H9 (cell line): Measurements from ENCODE around the gene RPS29. TPM values are rescaled to one million over a fixed set of nuclear protein-coding genes. Genes with fewer than 3 reads are reported as not detected.
A peak's percentile ranks its signal among the peaks of the same experiment; 100 is the strongest.
"Not testable (repeated sequence)": the region's sequence is repeated elsewhere in the genome, so short reads cannot be mapped to it uniquely, and the experiment has no call there.

Source experiments
- DNase-seq: peaks from one replicate; pipeline ENCODE4 v3.0.0-alpha.2; 2017
- H2AFZ ChIP-seq: one replicate; pipeline ENCODE4 v1.6.1; 2013; ENCODE audit warnings: mild to moderate bottlenecking, low read length, control low read depth, moderate library complexity
- H2AK5ac ChIP-seq: 2 replicates; pipeline ENCODE4 v1.6.1; 2013; ENCODE audit warnings: low read length, control low read depth, mixed read lengths; ENCODE audit not compliant: insufficient read length
- H2BK120ac ChIP-seq: one replicate; pipeline ENCODE4 v1.6.1; 2013; ENCODE audit warnings: low read depth, mild to moderate bottlenecking, low read length, control low read depth, inconsistent platforms; ENCODE audit not compliant: poor library complexity, severe bottlenecking
- H2BK12ac ChIP-seq: 2 replicates; pipeline ENCODE4 v1.6.1; 2013; ENCODE audit warnings: low read length, control low read depth, mixed read lengths, low read depth; ENCODE audit not compliant: insufficient read length
- H2BK15ac ChIP-seq: 2 replicates; pipeline ENCODE4 v1.6.1; 2013; ENCODE audit warnings: low read depth, low read length, control low read depth
- H2BK20ac ChIP-seq: one replicate; pipeline ENCODE4 v1.6.1; 2013; ENCODE audit warnings: low read depth, mild to moderate bottlenecking, low read length, control low read depth, inconsistent platforms; ENCODE audit not compliant: poor library complexity, severe bottlenecking
- H2BK5ac ChIP-seq: 2 replicates; pipeline ENCODE4 v1.6.1; 2013; ENCODE audit warnings: low read length, control low read depth, mixed read lengths; ENCODE audit not compliant: insufficient read length
- H3K14ac ChIP-seq: 2 replicates; pipeline ENCODE4 v1.6.1; 2013; ENCODE audit warnings: low read length, control low read depth; ENCODE audit not compliant: insufficient read depth
- H3K18ac ChIP-seq: 2 replicates; pipeline ENCODE4 v1.6.1; 2013; ENCODE audit warnings: low read depth, mild to moderate bottlenecking, mixed read lengths, low read length, control low read depth; ENCODE audit not compliant: insufficient read length
- H3K23ac ChIP-seq: 2 replicates; pipeline ENCODE4 v1.6.1; 2013; ENCODE audit warnings: low read length, control low read depth, mixed read lengths, low read depth; ENCODE audit not compliant: insufficient read length
- H3K23me2 ChIP-seq: 2 replicates; pipeline ENCODE4 v1.6.1; 2013; ENCODE audit warnings: low read depth, mild to moderate bottlenecking, mixed read lengths, low read length, control low read depth; ENCODE audit not compliant: insufficient read length, poor library complexity, severe bottlenecking
- H3K27ac ChIP-seq: 2 replicates; pipeline ENCODE4 v1.5.1; 2013; ENCODE audit warnings: low read length, control low read depth, mixed read lengths, low read depth; ENCODE audit not compliant: insufficient read length
- H3K27me3 ChIP-seq: 2 replicates; pipeline ENCODE4 v1.6.1; 2013; ENCODE audit warnings: low read length, control low read depth, inconsistent platforms; ENCODE audit not compliant: insufficient read depth
- H3K4ac ChIP-seq: 2 replicates; pipeline ENCODE4 v1.6.1; 2013; ENCODE audit warnings: low read depth, mild to moderate bottlenecking, control low read depth, inconsistent platforms, low read length, moderate library complexity
- H3K4me1 ChIP-seq: 2 replicates; pipeline ENCODE4 v1.6.1; 2013; ENCODE audit warnings: low read length, control low read depth, inconsistent platforms; ENCODE audit not compliant: insufficient read depth
- H3K4me2 ChIP-seq: 2 replicates; pipeline ENCODE4 v1.6.1; 2013; ENCODE audit warnings: low read length, control low read depth, mixed read lengths; ENCODE audit not compliant: insufficient read length, insufficient read depth
- H3K56ac ChIP-seq: 2 replicates; pipeline ENCODE4 v1.6.1; 2013; ENCODE audit warnings: low read depth, mild to moderate bottlenecking, mixed read lengths, low read length, control low read depth; ENCODE audit not compliant: insufficient read length
- H3K79me1 ChIP-seq: 2 replicates; pipeline ENCODE4 v1.6.1; 2013; ENCODE audit warnings: low read depth, mild to moderate bottlenecking, moderate library complexity, low read length, control low read depth, inconsistent platforms; ENCODE audit not compliant: insufficient read depth, poor library complexity, severe bottlenecking
- H3K79me2 ChIP-seq: 2 replicates; pipeline ENCODE4 v1.6.1; 2013; ENCODE audit warnings: low read length, control low read depth, inconsistent platforms; ENCODE audit not compliant: insufficient read depth
- H3K9ac ChIP-seq: 2 replicates; pipeline ENCODE4 v1.6.1; 2013; ENCODE audit warnings: low read length, control low read depth, mixed read lengths; ENCODE audit not compliant: insufficient read length; ENCODE audit errors: extremely low read depth
- H3K9me3 ChIP-seq: one replicate; pipeline ENCODE4 v1.6.1; 2013; ENCODE audit warnings: low read depth, low read length, inconsistent platforms; ENCODE audit not compliant: control insufficient read depth
- H3T11ph ChIP-seq: one replicate; pipeline ENCODE4 v1.6.1; 2013; ENCODE audit warnings: mild to moderate bottlenecking, low read length, control low read depth, inconsistent platforms
- H4K20me1 ChIP-seq: one replicate; pipeline ENCODE4 v1.6.1; 2013; ENCODE audit not compliant: control insufficient read depth, insufficient read length, insufficient read depth
- H4K5ac ChIP-seq: 2 replicates; pipeline ENCODE4 v1.6.1; 2013; ENCODE audit warnings: low read depth, mild to moderate bottlenecking, mixed read lengths, low read length, control low read depth; ENCODE audit not compliant: insufficient read length
- H4K8ac ChIP-seq: replicated peaks from 2 replicates; pipeline ENCODE4 v1.6.1; 2013; ENCODE audit warnings: low read length, control low read depth, mixed read lengths, low read depth; ENCODE audit not compliant: insufficient read length
- H4K91ac ChIP-seq: 2 replicates; pipeline ENCODE4 v1.6.1; 2013; ENCODE audit warnings: low read depth, mild to moderate bottlenecking, moderate library complexity, mixed read lengths, low read length, control low read depth; ENCODE audit not compliant: insufficient read length
- H3K27ac Mint-ChIP-seq, 3 experiments: 2 replicates in 2 of 3; 3 replicates in 1 of 3; pipeline ENCODE4 v1.8.0; 2020 to 2021; ENCODE audit warnings: mixed read lengths in 3 of 3, mild to moderate bottlenecking in 1 of 3, moderate library complexity in 1 of 3
- H3K27me3 Mint-ChIP-seq: 2 replicates; pipeline ENCODE4 v1.8.0; 2021; ENCODE audit warnings: low read depth, mild to moderate bottlenecking, moderate library complexity, mixed read lengths
- H3K36me3 Mint-ChIP-seq, 3 experiments: 2 replicates in 2 of 3; 3 replicates in 1 of 3; pipeline ENCODE4 v1.8.0; 2020 to 2021; ENCODE audit warnings: low read depth in 3 of 3, mixed read lengths in 3 of 3; ENCODE audit not compliant: insufficient read depth in 1 of 3
- H3K4me1 Mint-ChIP-seq, 2 experiments: 2 replicates each; pipeline ENCODE4 v1.8.0; 2020; ENCODE audit warnings: mixed read lengths in 2 of 2
- H3K4me3 Mint-ChIP-seq, 2 experiments: 2 replicates in 1 of 2; 3 replicates in 1 of 2; pipeline ENCODE4 v1.8.0; 2020 to 2021; ENCODE audit warnings: mild to moderate bottlenecking in 2 of 2, mixed read lengths in 2 of 2, moderate library complexity in 1 of 2
- H3K9me3 Mint-ChIP-seq, 2 experiments: 2 replicates in 1 of 2; 3 replicates in 1 of 2; pipeline ENCODE4 v1.8.0; 2020; ENCODE audit warnings: mild to moderate bottlenecking in 2 of 2, mixed read lengths in 2 of 2, moderate library complexity in 1 of 2
- CTCF ChIP-seq: fragments of 200-600 bp; sonication (generic); conservative IDR thresholded peaks from 3 replicates; pipeline ENCODE4 v1.8.0; 2021; ENCODE audit warnings: antibody characterized with exemption, mild to moderate bottlenecking
- WGBS: extraction: QIAGEN DNeasy Blood & Tissue Kit; methylation state at CpG from one replicate; pipeline ENCODE4 v1.1.7; 2013; ENCODE audit warnings: missing lambda C conversion rate, low lambda C conversion rate, mixed read lengths; ENCODE audit not compliant: insufficient read length; ENCODE audit errors: extremely low coverage; 5-methylcytosine and 5-hydroxymethylcytosine counted together
- total RNA-seq: library from RNA; stranded (reverse); gene quantifications from 2 replicates; pipeline ENCODE4 v1.2.1, GENCODE V29; 2021

The RPS29 gene
- total RNA-seq, 1 experiment from 2014 or later, result 1,963 TPM

- no peak for TF ChIP-seq CTCF
- peak overlapping the region; percentile 85 for H3K9ac ChIP-seq
- H3K14ac ChIP-seq, result no peak overlapping the region
- H3K4me2 ChIP-seq, result peak overlapping the region; percentile 95
- no CpG with 5 or more reads among the region's 11 CpGs for WGBS
- H2AFZ ChIP-seq, result no peak overlapping the region
- H2AK5ac ChIP-seq, result no peak overlapping the region
- H3K56ac ChIP-seq, result no peak overlapping the region
- no peak overlapping the region for H3K27ac ChIP-seq
- no peak overlapping the region for H2BK20ac ChIP-seq
- no peak overlapping the region for H3K23ac ChIP-seq
- H4K5ac ChIP-seq, result no peak overlapping the region
- Mint-ChIP-seq H3K9me3 (no peaks in the 10 kb centered on the region; a peak in 1 of 5 replicates), H3K4me1 (peaks cover 20 to 23% of the 10 kb centered on the region in 2 experiments), H3K36me3 (peaks cover 8 to 36% (median 18%) of the 10 kb centered on the region in 3 experiments), H3K4me3 (peak overlapping the region; percentile 99), H3K27ac (peak overlapping the region; percentile 32 to 99 (median 99); a peak in 4 of 7 replicates), H3K27me3 (no peaks in the 10 kb centered on the region)
- H3K79me1 ChIP-seq, result no peaks in the 10 kb centered on the region
- H2BK5ac ChIP-seq, result no peak overlapping the region
- peaks cover 4% of the 10 kb centered on the region; the same call in 1 of the 2 replicates for H3K4me1 ChIP-seq
- no peak overlapping the region for H2BK12ac ChIP-seq
- no peak for DNase-seq
- no peak overlapping the region for H2BK15ac ChIP-seq
- no peak overlapping the region for H4K8ac ChIP-seq
- no peaks in the 10 kb centered on the region for H3K9me3 ChIP-seq
- no peak overlapping the region for H3K4ac ChIP-seq
- H3K18ac ChIP-seq, result no peak overlapping the region
- H4K91ac ChIP-seq, result no peak overlapping the region
- peaks cover 12% of the 10 kb centered on the region for H3K23me2 ChIP-seq
- H2BK120ac ChIP-seq, result no peak overlapping the region
- no peaks in the 10 kb centered on the region for H4K20me1 ChIP-seq
- peaks cover 12% of the 10 kb centered on the region; the same call in 1 of the 2 replicates for H3K79me2 ChIP-seq
- no peak overlapping the region for H3T11ph ChIP-seq
- H3K27me3 ChIP-seq, result no peaks in the 10 kb centered on the region
Observed at GRCh38 chr14:49619730-49620129, 33.5 kb upstream of the RPS29 start.

- no CpG with 5 or more reads among the region's 19 CpGs for WGBS
- H2AK5ac ChIP-seq, H4K20me1 ChIP-seq, H2BK15ac ChIP-seq, H3K79me1 ChIP-seq, H4K8ac ChIP-seq, H3K4ac ChIP-seq, H3K4me1 ChIP-seq, H3K18ac ChIP-seq, H2AFZ ChIP-seq, H3K27me3 Mint-ChIP-seq, H3K56ac ChIP-seq, H3K23ac ChIP-seq, DNase-seq, H3T11ph ChIP-seq, H4K5ac ChIP-seq, H3K9ac ChIP-seq, H3K9me3 Mint-ChIP-seq, H3K27me3 ChIP-seq, H2BK120ac ChIP-seq, H3K14ac ChIP-seq, H3K27ac ChIP-seq, H2BK20ac ChIP-seq, H2BK12ac ChIP-seq, H2BK5ac ChIP-seq, H3K9me3 ChIP-seq, H4K91ac ChIP-seq: not testable (repeated sequence)
- Mint-ChIP-seq H3K4me1 (peaks cover 20 to 23% of the 10 kb centered on the region in 2 experiments), H3K4me3 (peak overlapping the region; percentile 99), H3K27ac (peak overlapping the region; percentile 32 to 99 (median 99); a peak in 4 of 7 replicates), H3K36me3 (peaks cover 9 to 38% (median 21%) of the 10 kb centered on the region in 3 experiments)
- peak overlapping the region; percentile 95 for H3K4me2 ChIP-seq
- H3K23me2 ChIP-seq, result peaks cover 12% of the 10 kb centered on the region
- peaks cover 12% of the 10 kb centered on the region; the same call in 1 of the 2 replicates for H3K79me2 ChIP-seq
Observed at GRCh38 chr14:49619273-49619672, 33.1 kb upstream of the RPS29 start.
